ENCODE measurements around the gene DHH.
"Not testable (repeated sequence)": the region's sequence is repeated elsewhere in the genome, so short reads cannot be mapped to it uniquely, and the experiment has no call there.

Gene DHH

GRCh38 chr12:49131051-49131893 is 36.7 kb upstream of the DHH start, which contains the start of gene TUBA1B:
Gene TUBA1B (minus strand): TSS chr12:49131395. CDS start chr12:49131300, 95 bp downstream.
- FAIRE-seq (peak; percentile 20), DNase-seq (ENCODE audit: insufficient read length, low spot score) (peak; percentile 78)
- TF ChIP-seq TAF1 (IDR thresholded peaks at IDR 0.05; ENCODE audit: low read depth, low read length) (peak; percentile 70), POU2F2 (IDR thresholded peaks at IDR 0.05; ENCODE audit: low read depth, low read length) (peak; percentile 93), SPI1 (IDR thresholded peaks at IDR 0.05; ENCODE audit: low read depth, low read length) (peak; percentile 56), POLR2A (IDR thresholded peaks at IDR 0.05; ENCODE audit: low read depth, low read length) (peak; percentile 99), PAX5 (IDR thresholded peaks at IDR 0.05; ENCODE audit: insufficient read depth, low read length, severe bottlenecking) (no peak), POLR2AphosphoS5 (IDR thresholded peaks at IDR 0.05; ENCODE audit: low read depth, low read length) (peak; percentile 99)

GRCh38 chr12:49130151-49131050 is 35.8 kb upstream of the DHH start:
- TF ChIP-seq POLR2A (IDR thresholded peaks at IDR 0.05; ENCODE audit: low read depth, low read length) = peak; percentile 72
- TF ChIP-seq TAF1 (IDR thresholded peaks at IDR 0.05; ENCODE audit: low read depth, low read length) = peak; percentile 58; the same call in 1 of the 2 replicates
- peak; percentile 67 for TF ChIP-seq POLR2AphosphoS5 (IDR thresholded peaks at IDR 0.05; ENCODE audit: low read depth, low read length)
- TF ChIP-seq SPI1 (IDR thresholded peaks at IDR 0.05; ENCODE audit: low read depth, low read length) = peak; percentile 80
- TF ChIP-seq POU2F2 (IDR thresholded peaks at IDR 0.05; ENCODE audit: low read depth, low read length) = peak; percentile 81
- peak; percentile 70 for TF ChIP-seq PAX5 (IDR thresholded peaks at IDR 0.05; ENCODE audit: insufficient read depth, low read length, severe bottlenecking)
- peak; percentile 72 for DNase-seq (ENCODE audit: insufficient read length, low spot score)
- peak; percentile 80 for FAIRE-seq

- FAIRE-seq (no peak), DNase-seq (ENCODE audit: insufficient read length, low spot score) (no peak)
- no peak for TF ChIP-seq PAX5 (IDR thresholded peaks at IDR 0.05; ENCODE audit: insufficient read depth, low read length, severe bottlenecking)
- TF ChIP-seq TAF1 (IDR thresholded peaks at IDR 0.05; ENCODE audit: low read depth, low read length) = no peak
- no peak; the same call in 1 of the 2 replicates for TF ChIP-seq POLR2A (IDR thresholded peaks at IDR 0.05; ENCODE audit: low read depth, low read length)
- no peak for TF ChIP-seq SPI1 (IDR thresholded peaks at IDR 0.05; ENCODE audit: low read depth, low read length)
- no peak for TF ChIP-seq POU2F2 (IDR thresholded peaks at IDR 0.05; ENCODE audit: low read depth, low read length)
- no peak for TF ChIP-seq POLR2AphosphoS5 (IDR thresholded peaks at IDR 0.05; ENCODE audit: low read depth, low read length)
Observed at GRCh38 chr12:49129332-49130150, 34.9 kb upstream of the DHH start.

GRCh38 chr12:49127971-49128370 is 33.4 kb upstream of the DHH start:
- not testable (repeated sequence) for DNase-seq (ENCODE audit: insufficient read length, low spot score); FAIRE-seq

DNA sequence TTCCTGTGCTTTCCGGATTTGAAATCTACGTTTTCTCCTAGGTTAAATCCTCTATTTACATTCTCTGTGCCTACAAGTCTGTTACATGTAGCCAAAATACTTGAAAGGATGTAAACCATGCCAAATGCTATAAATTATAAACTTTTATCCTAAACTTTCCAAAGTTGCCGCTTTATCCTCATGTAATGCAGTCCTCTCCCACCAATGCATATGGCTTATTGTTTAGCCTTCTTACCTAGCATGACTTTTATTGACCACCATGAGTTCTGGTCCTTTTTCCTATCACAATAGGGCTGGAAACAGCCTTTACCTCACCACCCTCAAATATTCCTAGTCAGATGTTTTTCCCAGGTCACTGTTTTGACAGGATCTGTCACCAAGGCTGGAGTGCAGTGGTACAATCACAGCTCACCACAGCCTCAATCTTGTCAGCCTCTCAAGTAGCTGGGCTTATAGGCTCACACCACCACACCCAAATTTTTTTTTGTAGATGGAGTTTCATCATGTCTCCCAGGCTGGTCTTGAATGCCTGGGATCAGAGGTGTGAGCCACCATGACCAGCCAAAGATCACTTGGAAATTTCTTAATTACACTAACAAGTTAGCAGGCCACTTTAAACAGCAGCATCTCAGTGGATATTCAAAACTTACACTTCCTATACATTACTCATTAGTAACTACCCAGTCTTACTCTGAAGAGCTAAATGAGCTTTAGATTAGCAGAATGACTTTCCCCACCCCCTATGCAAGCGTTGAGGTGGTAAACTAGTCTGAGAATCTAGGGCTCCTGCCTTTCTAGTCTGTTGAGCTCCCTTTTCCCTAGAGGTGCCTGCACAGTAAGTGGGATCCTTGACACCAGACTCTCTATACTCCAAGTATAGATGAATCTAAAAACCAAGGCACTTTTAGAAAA is 32.5 kb upstream of the DHH start:
- DNase-seq (ENCODE audit: insufficient read length, low spot score) (no peak), FAIRE-seq (no peak)
- TF ChIP-seq POLR2A (IDR thresholded peaks at IDR 0.05; ENCODE audit: low read depth, low read length) (peak; percentile 90; the same call in 1 of the 2 replicates), SPI1 (IDR thresholded peaks at IDR 0.05; ENCODE audit: low read depth, low read length) (no peak), TAF1 (IDR thresholded peaks at IDR 0.05; ENCODE audit: low read depth, low read length) (no peak), POU2F2 (IDR thresholded peaks at IDR 0.05; ENCODE audit: low read depth, low read length) (peak; percentile 75), POLR2AphosphoS5 (IDR thresholded peaks at IDR 0.05; ENCODE audit: low read depth, low read length) (peak; percentile 94), PAX5 (IDR thresholded peaks at IDR 0.05; ENCODE audit: insufficient read depth, low read length, severe bottlenecking) (no peak)

DNA sequence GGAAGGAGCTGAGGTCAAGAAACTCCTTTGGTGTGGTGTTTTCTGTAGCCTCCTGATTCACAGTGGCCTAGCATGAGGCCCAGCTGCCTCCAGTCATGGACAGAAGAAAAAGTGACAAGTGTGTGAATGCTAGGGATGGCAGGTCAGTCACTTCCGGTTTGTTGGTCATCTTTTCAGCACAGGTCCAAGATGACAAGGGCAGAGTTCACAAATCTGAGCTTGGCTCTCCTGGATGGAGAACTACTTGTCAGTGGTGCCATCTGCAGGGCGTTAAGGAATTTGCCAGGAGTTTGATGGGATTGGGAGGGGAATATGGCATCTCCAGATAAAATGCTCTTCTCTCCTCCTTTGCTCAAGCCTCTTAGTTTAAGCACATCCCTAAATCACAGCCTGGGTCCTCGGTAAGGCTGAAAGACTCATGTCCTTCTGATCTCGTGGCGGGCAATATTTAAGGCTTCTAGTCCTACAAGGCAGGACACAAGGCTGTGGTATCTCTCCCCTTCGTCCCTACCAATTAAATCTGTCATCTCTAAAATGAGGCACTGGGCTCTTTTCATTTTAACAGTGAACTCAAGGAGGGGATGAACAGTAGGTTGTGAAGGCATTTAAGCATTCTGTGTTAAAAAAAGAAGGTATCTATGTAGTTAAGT is 26.6 kb upstream of the DHH start:
- DNase-seq (ENCODE audit: insufficient read length, low spot score) (no peak), FAIRE-seq (no peak)
- TF ChIP-seq POLR2AphosphoS5 (IDR thresholded peaks at IDR 0.05; ENCODE audit: low read depth, low read length) = no peak
- no peak for TF ChIP-seq POU2F2 (IDR thresholded peaks at IDR 0.05; ENCODE audit: low read depth, low read length)
- TF ChIP-seq PAX5 (IDR thresholded peaks at IDR 0.05; ENCODE audit: insufficient read depth, low read length, severe bottlenecking) = no peak
- TF ChIP-seq POLR2A (IDR thresholded peaks at IDR 0.05; ENCODE audit: low read depth, low read length) = no peak
- TF ChIP-seq SPI1 (IDR thresholded peaks at IDR 0.05; ENCODE audit: low read depth, low read length) = no peak
- TF ChIP-seq TAF1 (IDR thresholded peaks at IDR 0.05; ENCODE audit: low read depth, low read length) = no peak

DNA sequence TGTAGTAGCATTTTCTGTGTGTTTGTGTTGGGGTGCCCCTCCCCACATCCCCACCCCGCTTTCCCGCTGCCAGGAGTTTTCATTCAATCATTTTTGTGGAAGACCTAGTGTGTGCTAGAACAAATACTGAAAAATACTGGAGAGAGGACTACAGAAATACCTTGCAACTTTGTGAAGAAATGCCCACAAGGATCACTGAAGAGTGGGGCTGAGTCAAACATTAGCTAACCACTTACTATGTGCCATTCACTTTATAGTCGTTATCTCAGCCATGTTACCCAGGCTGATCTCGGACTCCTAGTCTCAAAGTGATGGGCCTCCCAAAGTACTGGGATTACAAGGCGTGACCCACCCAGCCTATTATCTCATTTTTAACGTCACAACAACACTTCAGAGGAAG is 16.6 kb upstream of the DHH start:
- DNase-seq (ENCODE audit: insufficient read length, low spot score) = no peak
- no peak for FAIRE-seq
- no peak for TF ChIP-seq POU2F2 (IDR thresholded peaks at IDR 0.05; ENCODE audit: low read depth, low read length)
- TF ChIP-seq SPI1 (IDR thresholded peaks at IDR 0.05; ENCODE audit: low read depth, low read length) = no peak
- TF ChIP-seq TAF1 (IDR thresholded peaks at IDR 0.05; ENCODE audit: low read depth, low read length) = no peak
- TF ChIP-seq PAX5 (IDR thresholded peaks at IDR 0.05; ENCODE audit: insufficient read depth, low read length, severe bottlenecking) = no peak
- no peak for TF ChIP-seq POLR2A (IDR thresholded peaks at IDR 0.05; ENCODE audit: low read depth, low read length)
- TF ChIP-seq POLR2AphosphoS5 (IDR thresholded peaks at IDR 0.05; ENCODE audit: low read depth, low read length) = no peak
